Measurements from ENCODE around the gene PNPLA8.

DNA sequence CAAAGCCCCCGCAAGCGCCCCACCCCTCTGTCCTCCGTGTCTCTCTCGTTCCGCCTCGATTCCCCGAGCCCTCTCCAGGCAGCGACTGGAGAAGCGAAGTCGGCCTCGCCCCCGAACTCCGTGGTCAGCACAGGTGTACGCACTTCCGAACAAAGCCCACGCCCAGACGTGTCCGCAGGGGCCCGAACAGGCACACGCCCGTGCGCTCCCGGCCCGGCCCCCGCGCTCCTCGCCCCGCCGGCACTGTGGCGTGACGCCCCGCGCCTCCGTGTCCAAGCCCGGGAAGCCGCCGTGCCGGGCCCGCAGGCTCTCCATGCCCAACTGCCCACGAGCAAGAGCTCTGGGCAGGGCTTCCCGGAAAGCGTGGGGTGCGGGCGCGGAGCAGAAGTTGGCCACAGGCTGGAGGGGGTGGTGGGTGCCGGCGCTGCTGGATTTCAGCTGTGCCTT lies 70.4 kb downstream of the PNPLA8 start:
- TF ChIP-seq, protein P1, sequence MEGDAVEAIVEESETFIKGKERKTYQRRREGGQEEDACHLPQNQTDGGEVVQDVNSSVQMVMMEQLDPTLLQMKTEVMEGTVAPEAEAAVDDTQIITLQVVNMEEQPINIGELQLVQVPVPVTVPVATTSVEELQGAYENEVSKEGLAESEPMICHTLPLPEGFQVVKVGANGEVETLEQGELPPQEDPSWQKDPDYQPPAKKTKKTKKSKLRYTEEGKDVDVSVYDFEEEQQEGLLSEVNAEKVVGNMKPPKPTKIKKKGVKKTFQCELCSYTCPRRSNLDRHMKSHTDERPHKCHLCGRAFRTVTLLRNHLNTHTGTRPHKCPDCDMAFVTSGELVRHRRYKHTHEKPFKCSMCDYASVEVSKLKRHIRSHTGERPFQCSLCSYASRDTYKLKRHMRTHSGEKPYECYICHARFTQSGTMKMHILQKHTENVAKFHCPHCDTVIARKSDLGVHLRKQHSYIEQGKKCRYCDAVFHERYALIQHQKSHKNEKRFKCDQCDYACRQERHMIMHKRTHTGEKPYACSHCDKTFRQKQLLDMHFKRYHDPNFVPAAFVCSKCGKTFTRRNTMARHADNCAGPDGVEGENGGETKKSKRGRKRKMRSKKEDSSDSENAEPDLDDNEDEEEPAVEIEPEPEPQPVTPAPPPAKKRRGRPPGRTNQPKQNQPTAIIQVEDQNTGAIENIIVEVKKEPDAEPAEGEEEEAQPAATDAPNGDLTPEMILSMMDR (IDR thresholded peaks at IDR 0.05 in 4 of 5, conservative IDR thresholded peaks at IDR 0.05 in 1 of 5): no peak
- no peak for TF ChIP-seq POLR2A (IDR thresholded peaks at IDR 0.05)
